ENCODE results near the gene C11orf54.

The C11orf54 gene

GRCh38 chr11:93741094-93741881 lies at the start of gene C11orf54, which contains the start of gene TAF1D:
Gene C11orf54 (plus strand): TSS chr11:93741672. CDS start chr11:93747394, 5,722 bp downstream.
Gene TAF1D (minus strand): TSS chr11:93741495. CDS start chr11:93739304, 2,191 bp downstream.
- FAIRE-seq = peak; percentile 87

- no peak for FAIRE-seq
These were observed 47.4 kb upstream of the C11orf54 start for GRCh38 chr11:93694109-93694508.

DNA sequence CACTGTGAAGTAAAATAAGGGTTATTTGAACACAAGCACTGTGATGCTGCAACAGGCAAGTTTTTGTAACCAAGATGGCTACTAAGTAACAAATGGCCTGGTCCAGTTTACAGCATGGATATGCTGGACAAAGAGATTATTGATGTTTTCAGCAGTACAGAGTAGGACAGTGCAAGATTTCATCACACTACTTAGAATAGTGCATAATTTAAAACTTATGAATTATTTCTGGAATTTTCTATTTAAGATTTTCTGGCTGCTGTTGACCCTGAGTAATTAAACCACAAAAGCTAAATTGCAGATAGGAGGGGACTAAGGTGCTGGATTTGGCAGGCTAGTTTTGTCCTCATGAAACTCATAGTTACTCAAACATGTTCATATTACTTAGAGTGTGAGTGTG lies 46.9 kb upstream of the C11orf54 start:
- FAIRE-seq = no peak

DNA sequence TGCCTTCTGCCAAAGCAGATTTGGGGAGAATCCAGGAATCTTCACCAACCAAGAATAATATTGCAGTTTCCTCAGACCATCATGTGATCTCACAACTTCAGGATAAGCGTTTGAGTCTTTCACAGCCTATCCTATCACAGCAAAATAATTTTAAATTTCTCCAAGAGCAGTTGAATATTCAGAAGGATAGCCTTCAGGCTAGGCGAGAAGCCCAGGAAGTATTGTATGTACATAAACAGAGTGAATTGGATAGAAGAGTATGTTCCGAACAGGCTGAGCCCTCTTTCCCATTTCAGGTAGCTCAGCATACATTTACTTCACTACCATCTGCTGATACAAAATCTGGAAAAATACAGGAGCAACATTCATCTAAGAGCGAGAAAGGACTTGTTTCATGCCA lies 43.9 kb upstream of the C11orf54 start:
- no peak for FAIRE-seq

- FAIRE-seq = no peak
These were observed 40.6 kb upstream of the C11orf54 start for GRCh38 chr11:93700830-93701229.

GRCh38 chr11:93704237-93704636 lies 37.2 kb upstream of the C11orf54 start:
- no peak for FAIRE-seq

DNA sequence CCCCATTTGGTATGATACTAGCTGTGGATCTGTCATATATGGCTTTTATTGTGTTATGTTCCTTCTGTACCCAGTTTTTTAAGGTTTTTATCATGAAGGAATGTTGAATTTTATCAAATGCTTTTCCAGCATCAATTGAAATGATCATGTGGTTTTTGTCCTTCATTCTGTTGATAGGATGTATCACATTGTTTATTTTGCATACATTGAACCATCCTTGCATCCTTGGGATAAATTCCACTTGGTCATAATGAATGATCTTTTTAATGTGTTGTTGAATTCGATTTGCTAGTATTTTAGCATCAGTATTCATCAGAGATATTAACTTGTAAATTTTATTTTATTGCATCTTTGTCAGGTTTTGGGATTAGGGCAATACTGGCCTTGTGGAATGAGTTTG lies 31.2 kb upstream of the C11orf54 start:
- no peak for FAIRE-seq

DNA sequence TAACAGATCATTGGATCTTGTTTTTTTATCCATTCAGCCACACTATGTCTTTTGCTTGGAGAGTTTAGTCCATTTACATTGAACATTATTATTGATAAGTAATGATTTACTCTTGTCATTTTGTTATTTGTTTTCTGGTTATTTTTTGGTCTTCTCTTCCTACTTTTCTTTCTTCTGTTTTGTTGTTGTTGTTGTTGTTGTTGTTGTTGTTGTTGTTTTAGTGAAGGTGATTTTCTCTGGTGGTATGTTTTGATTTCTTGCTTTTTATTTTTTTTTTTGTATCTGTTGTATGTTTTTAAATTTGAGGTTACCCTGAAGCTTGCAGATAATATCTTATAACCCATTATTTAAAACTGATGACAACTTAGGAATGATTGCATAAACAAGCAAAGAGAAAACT lies 28.8 kb upstream of the C11orf54 start:
- FAIRE-seq = peak; percentile 4

DNA sequence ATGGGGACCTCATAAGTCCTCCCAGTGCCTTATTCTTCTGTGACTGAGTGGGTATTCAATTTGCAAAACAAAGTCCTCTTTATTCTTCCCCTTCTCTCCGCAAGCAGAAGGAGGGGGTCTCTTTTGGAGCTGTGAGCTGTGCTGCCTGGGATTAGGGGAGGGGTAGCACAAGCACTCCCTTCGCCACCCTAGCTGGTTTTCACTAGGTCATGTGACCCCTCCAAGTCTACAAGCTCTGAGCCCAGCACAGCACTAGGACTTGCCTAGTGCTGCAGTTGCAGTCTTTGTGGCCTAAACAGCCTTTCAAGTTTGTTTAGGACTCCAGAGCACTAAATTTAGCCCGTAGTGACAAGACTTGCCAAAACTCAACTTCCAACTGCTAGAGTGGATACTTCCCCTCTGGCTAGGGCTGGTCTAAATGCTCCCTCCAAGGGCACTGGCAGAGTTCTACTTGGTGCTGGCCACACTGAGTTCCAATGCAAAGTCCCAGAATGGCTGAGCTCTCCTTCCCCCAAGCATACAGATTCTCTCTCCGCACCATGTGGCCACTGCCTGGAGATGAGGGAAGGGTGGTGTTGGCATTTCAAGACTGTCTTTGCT lies 25.6 kb upstream of the C11orf54 start:
- FAIRE-seq = no peak

GRCh38 chr11:93717501-93717900 lies 24.0 kb upstream of the C11orf54 start:
- FAIRE-seq = no peak

DNA sequence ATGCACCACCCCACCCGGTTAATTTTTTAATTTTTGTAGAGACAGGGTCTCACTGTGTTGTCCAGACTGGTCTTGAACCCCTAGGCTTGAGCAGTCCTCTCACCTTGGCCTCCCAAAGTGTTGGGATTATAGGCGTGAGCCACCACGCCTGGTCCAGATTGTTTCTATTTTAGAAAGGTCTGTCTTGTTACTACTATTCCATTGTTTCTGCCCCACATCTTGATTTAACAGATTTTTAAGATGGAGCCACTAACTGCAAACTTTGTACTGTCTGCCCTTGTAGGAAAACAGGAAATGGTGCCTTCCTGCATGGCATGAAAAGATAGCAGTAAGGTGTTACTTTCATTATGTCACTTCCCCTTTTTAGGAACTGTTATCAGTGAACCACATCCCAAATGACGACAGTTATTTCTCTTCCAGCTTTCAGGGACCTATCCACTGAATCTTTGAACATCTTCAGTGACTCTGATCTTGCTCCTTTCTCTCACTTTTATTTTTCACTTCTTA lies 23.4 kb upstream of the C11orf54 start:
- no peak for FAIRE-seq

- FAIRE-seq = no peak
These were observed 22.2 kb upstream of the C11orf54 start for GRCh38 chr11:93719310-93719709.

DNA sequence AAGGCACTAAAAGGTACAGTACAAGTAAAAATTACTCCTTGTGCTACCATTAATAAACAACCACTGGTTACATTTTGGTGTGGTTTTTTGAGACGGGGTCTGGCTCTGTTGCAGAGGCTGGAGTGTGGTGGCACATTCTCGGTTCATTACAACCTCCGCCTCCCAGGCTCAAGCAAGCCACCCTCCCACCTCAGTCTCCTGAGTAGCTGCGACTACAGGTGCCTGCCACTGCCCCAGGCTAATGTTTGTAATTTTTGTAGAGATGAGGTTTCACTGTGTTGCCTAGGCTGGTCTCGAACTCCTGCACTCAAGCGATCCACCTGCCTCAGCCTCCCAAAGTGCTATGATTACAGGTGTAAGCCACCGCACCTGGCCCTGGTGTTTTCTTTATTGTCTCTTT lies 20.9 kb upstream of the C11orf54 start:
- no peak for FAIRE-seq

- FAIRE-seq = no peak
These were observed 17.4 kb upstream of the C11orf54 start for GRCh38 chr11:93724089-93724488.

- FAIRE-seq = no peak
These were observed 13.3 kb upstream of the C11orf54 start for GRCh38 chr11:93727985-93728791.

GRCh38 chr11:93728792-93729128 lies 12.7 kb upstream of the C11orf54 start:
- FAIRE-seq = no peak

DNA sequence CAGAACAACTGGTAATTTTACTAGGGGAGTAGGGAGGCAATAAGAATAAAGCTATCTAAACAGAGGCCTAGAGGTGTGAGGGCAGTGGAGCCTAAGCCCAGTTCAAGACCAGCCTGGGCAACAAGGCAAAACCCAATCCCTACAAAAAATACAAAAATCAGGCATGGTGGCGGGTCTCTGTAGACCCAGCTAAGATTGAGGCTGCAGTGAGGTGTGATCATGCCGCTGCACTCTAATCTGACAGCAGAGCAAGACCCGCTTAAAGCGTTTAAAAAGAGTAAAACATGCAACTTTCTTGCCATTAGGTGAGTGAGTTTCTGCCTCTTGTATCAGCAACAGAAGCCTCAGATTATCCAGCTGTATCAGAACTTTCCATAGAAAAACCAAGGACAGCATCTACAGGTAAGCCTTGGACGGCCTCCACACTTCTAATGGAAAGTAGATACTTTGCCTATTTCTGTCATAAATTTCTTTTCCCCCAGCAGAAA lies 12.3 kb upstream of the C11orf54 start:
- no peak for FAIRE-seq

GRCh38 chr11:93730108-93731107 lies 11.1 kb upstream of the C11orf54 start:
- no peak for FAIRE-seq

DNA sequence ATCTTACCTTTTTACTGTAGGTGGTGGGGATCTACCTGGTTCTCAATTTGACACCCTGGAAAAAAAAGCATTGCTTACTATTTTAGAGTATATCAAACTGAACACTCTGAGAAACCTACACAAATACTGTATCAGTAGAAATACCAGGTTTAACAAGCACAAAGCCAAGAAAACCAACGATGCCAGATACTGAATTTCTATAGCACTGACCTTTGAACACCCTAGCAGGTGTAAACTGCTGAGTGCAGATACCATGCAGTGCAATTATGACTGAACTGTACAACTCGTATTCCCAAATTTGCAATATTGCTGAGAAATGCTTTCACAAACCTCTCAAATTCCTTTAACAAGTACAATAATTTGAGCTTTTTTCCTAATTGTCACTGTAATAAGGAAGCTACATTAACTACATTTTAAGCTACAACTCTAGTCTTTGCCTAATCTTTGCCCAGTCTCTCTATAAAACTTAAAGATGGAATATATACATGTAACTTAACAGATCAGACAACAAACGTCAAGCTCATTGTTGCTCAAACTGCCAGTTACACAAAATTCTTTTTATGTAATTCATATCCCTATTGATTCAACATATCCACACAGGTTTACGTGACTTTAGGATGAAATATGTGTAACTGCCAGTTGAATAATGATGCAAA lies 9.1 kb upstream of the C11orf54 start:
- FAIRE-seq = no peak

GRCh38 chr11:93733474-93733873 lies 8.0 kb upstream of the C11orf54 start:
- FAIRE-seq = no peak
